ENCODE data around the gene HUS1. TPM values are rescaled to one million over a fixed set of nuclear protein-coding genes. Genes with fewer than 3 reads are reported as not detected.

Gene HUS1
- total and polyA plus RNA-seq, 2 of the 13 experiments (the other 11 are each of a cell fraction or from before 2014, with no cell fraction given): 14.8 to 16.9 TPM

DNA sequence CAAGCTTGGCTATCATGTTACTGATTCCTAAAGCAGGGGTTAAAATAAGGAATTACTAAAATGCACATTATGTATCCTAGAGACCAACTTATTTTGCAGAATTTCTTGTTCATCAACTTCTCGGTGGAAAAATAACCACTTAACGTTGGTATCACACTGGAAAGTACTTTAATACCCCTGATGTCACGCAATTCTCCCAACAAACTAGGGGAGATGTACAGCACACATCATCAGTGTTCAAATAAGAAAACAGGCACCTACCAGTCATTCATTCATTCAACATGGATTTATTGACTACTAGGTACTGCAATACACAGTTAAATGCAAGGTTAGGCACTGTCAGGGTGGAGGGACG is 648 bp downstream of the HUS1 start:
- H3K27me3 ChIP-seq (ENCODE audit: control insufficient read depth in 1 of 2, insufficient read depth in 2 of 2, low read length in 2 of 2): no peaks in the 10 kb centered on the region; a peak in 1 of 5 replicates
- BruUV-seq (replicated peaks): TSS peak; percentile 63
- H4K20me1 ChIP-seq (ENCODE audit: insufficient read depth, low read length): no peaks in the 10 kb centered on the region
- no peaks in the 10 kb centered on the region for H3K9me3 ChIP-seq (ENCODE audit: low read length)
- peak overlapping the region; percentile 72 to 81 (median 77) for H3K4me3 ChIP-seq (replicated peaks in 1 of 3; ENCODE audit: insufficient read depth in 1 of 3, low read depth in 2 of 3, low read length in 3 of 3)
- ChIA-PET CTCF (ENCODE audit: low intra/inter-chr PET ratio, low total read pairs) (no interaction called here), POLR2A (interaction anchor here (1.5 kb wide), 1 partner anchor 110 kb away, joined by 5 read pairs; the partner anchor contains the start of gene UPP1)
- H3K79me2 ChIP-seq (ENCODE audit: insufficient read depth, low read length): peaks cover 4% of the 10 kb centered on the region
- WGBS (ENCODE audit: low lambda C conversion rate): 15% methylated on average over 4 of the region's 4 CpGs
- H3K36me3 ChIP-seq (replicated peaks in 1 of 2; ENCODE audit: control insufficient read depth in 1 of 2, insufficient read depth in 2 of 2, low read length in 2 of 2): peaks cover 13 to 41% of the 10 kb centered on the region in 2 experiments
- ATAC-seq: no peak
- TF ChIP-seq, protein P1, sequence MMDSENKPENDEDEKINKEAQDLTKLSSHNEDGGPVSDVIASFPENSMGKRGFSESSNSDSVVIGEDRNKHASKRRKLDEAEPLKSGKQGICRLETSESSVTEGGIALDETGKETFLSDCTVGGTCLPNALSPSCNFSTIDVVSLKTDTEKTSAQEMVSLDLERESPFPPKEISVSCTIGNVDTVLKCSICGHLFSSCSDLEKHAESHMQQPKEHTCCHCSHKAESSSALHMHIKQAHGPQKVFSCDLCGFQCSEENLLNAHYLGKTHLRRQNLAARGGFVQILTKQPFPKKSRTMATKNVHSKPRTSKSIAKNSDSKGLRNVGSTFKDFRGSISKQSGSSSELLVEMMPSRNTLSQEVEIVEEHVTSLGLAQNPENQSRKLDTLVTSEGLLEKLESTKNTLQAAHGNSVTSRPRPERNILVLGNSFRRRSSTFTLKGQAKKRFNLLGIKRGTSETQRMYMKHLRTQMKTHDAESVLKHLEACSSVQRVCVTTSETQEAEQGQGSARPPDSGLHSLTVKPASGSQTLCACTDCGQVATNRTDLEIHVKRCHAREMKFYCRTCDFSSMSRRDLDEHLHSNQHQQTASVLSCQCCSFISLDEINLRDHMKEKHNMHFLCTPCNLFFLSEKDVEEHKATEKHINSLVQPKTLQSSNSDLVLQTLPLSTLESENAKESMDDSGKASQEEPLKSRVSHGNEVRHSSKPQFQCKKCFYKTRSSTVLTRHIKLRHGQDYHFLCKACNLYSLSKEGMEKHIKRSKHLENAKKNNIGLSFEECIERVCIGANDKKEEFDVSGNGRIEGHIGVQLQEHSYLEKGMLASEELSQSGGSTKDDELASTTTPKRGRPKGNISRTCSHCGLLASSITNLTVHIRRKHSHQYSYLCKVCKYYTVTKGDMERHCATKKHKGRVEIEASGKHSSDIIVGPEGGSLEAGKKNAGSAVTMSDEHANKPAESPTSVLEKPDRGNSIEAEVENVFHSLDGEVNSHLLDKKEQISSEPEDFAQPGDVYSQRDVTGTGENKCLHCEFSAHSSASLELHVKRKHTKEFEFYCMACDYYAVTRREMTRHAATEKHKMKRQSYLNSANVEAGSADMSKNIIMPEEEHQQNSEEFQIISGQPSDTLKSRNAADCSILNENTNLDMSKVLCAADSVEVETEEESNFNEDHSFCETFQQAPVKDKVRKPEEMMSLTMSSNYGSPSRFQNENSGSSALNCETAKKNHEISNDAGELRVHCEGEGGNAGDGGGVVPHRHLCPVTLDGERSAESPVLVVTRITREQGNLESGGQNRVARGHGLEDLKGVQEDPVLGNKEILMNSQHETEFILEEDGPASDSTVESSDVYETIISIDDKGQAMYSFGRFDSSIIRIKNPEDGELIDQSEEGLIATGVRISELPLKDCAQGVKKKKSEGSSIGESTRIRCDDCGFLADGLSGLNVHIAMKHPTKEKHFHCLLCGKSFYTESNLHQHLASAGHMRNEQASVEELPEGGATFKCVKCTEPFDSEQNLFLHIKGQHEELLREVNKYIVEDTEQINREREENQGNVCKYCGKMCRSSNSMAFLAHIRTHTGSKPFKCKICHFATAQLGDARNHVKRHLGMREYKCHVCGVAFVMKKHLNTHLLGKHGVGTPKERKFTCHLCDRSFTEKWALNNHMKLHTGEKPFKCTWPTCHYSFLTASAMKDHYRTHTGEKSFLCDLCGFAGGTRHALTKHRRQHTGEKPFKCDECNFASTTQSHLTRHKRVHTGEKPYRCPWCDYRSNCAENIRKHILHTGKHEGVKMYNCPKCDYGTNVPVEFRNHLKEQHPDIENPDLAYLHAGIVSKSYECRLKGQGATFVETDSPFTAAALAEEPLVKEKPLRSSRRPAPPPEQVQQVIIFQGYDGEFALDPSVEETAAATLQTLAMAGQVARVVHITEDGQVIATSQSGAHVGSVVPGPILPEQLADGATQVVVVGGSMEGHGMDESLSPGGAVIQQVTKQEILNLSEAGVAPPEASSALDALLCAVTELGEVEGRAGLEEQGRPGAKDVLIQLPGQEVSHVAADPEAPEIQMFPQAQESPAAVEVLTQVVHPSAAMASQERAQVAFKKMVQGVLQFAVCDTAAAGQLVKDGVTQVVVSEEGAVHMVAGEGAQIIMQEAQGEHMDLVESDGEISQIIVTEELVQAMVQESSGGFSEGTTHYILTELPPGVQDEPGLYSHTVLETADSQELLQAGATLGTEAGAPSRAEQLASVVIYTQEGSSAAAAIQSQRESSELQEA (CRISPR knock-in tag; IDR thresholded peaks at IDR 0.05; ENCODE audit: not compliant biosample characterization): no peak
- TF ChIP-seq, protein P2, sequence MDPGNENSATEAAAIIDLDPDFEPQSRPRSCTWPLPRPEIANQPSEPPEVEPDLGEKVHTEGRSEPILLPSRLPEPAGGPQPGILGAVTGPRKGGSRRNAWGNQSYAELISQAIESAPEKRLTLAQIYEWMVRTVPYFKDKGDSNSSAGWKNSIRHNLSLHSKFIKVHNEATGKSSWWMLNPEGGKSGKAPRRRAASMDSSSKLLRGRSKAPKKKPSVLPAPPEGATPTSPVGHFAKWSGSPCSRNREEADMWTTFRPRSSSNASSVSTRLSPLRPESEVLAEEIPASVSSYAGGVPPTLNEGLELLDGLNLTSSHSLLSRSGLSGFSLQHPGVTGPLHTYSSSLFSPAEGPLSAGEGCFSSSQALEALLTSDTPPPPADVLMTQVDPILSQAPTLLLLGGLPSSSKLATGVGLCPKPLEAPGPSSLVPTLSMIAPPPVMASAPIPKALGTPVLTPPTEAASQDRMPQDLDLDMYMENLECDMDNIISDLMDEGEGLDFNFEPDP (CRISPR knock-in tag; conservative IDR thresholded peaks at IDR 0.05): 0 out of 2 replicates have a peak, but pooled peaks have one; percentile 11
- TF ChIP-seq, protein P3, sequence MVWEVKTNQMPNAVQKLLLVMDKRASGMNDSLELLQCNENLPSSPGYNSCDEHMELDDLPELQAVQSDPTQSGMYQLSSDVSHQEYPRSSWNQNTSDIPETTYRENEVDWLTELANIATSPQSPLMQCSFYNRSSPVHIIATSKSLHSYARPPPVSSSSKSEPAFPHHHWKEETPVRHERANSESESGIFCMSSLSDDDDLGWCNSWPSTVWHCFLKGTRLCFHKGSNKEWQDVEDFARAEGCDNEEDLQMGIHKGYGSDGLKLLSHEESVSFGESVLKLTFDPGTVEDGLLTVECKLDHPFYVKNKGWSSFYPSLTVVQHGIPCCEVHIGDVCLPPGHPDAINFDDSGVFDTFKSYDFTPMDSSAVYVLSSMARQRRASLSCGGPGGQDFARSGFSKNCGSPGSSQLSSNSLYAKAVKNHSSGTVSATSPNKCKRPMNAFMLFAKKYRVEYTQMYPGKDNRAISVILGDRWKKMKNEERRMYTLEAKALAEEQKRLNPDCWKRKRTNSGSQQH (CRISPR knock-in tag; IDR thresholded peaks at IDR 0.05; ENCODE audit: low read depth): peak; percentile 1; the same call in 1 of the 2 replicates
- TF ChIP-seq ZNF629 (CRISPR knock-in tag; conservative IDR thresholded peaks at IDR 0.05) (0 out of 2 replicates have a peak, but pooled peaks have one; percentile 1), MTF2 (CRISPR knock-in tag; IDR thresholded peaks at IDR 0.05; ENCODE audit: borderline replicate concordance) (0 out of 2 replicates have a peak, but pooled peaks have one; percentile 7)
- TF ChIP-seq, protein P4, sequence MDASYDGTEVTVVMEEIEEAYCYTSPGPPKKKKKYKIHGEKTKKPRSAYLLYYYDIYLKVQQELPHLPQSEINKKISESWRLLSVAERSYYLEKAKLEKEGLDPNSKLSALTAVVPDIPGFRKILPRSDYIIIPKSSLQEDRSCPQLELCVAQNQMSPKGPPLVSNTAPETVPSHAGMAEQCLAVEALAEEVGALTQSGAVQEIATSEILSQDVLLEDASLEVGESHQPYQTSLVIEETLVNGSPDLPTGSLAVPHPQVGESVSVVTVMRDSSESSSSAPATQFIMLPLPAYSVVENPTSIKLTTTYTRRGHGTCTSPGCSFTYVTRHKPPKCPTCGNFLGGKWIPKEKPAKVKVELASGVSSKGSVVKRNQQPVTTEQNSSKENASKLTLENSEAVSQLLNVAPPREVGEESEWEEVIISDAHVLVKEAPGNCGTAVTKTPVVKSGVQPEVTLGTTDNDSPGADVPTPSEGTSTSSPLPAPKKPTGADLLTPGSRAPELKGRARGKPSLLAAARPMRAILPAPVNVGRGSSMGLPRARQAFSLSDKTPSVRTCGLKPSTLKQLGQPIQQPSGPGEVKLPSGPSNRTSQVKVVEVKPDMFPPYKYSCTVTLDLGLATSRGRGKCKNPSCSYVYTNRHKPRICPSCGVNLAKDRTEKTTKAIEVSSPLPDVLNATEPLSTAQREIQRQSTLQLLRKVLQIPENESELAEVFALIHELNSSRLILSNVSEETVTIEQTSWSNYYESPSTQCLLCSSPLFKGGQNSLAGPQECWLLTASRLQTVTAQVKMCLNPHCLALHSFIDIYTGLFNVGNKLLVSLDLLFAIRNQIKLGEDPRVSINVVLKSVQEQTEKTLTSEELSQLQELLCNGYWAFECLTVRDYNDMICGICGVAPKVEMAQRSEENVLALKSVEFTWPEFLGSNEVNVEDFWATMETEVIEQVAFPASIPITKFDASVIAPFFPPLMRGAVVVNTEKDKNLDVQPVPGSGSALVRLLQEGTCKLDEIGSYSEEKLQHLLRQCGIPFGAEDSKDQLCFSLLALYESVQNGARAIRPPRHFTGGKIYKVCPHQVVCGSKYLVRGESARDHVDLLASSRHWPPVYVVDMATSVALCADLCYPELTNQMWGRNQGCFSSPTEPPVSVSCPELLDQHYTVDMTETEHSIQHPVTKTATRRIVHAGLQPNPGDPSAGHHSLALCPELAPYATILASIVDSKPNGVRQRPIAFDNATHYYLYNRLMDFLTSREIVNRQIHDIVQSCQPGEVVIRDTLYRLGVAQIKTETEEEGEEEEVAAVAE (CRISPR knock-in tag; IDR thresholded peaks at IDR 0.05; ENCODE audit: borderline replicate concordance): 0 out of 2 replicates have a peak, but pooled peaks have one; percentile 44
- in situ Hi-C loops (cut with HindIII; ENCODE audit: extremely low pct_ligation_motif_present, low pct_unique_long_range_greater_than_20kb) (no loop called here), intact Hi-C loops (cut with micrococcal nuclease; ENCODE audit: unreplicated experiment) (loop anchor here (1.0 kb wide), 1 partner anchor 110 kb away; no protein-coding TSS in a partner anchor)
- H3K4me2 ChIP-seq (ENCODE audit: low read depth, low read length): peak overlapping the region; percentile 99
- H3K27ac ChIP-seq (ENCODE audit: extremely low read length, insufficient read depth, low read length): peak overlapping the region; percentile 77
- H3K4me1 ChIP-seq (ENCODE audit: insufficient read depth, low read length): peaks cover 15% of the 10 kb centered on the region
- peak; percentile 40 for FAIRE-seq
- DNase-seq (ENCODE audit: low spot score): no peak
- H2AFZ ChIP-seq (ENCODE audit: low read length): no peak overlapping the region
- H3K9ac ChIP-seq (ENCODE audit: insufficient read depth, low read depth, low read length): peak overlapping the region; percentile 69
